HG03095 (cell line): ENCODE measurements around the gene ADIPOQ.
"Not testable (repeated sequence)": the region's sequence is repeated elsewhere in the genome, so short reads cannot be mapped to it uniquely, and the experiment has no call there.

Experiments used
- ATAC-seq: cut with Tn5 transposase; IDR thresholded peaks from one replicate; pipeline ENCODE4 v1.9.1; 2021; ENCODE audit warnings: moderate library complexity; ENCODE audit not compliant: unreplicated experiment

Gene ADIPOQ

DNA sequence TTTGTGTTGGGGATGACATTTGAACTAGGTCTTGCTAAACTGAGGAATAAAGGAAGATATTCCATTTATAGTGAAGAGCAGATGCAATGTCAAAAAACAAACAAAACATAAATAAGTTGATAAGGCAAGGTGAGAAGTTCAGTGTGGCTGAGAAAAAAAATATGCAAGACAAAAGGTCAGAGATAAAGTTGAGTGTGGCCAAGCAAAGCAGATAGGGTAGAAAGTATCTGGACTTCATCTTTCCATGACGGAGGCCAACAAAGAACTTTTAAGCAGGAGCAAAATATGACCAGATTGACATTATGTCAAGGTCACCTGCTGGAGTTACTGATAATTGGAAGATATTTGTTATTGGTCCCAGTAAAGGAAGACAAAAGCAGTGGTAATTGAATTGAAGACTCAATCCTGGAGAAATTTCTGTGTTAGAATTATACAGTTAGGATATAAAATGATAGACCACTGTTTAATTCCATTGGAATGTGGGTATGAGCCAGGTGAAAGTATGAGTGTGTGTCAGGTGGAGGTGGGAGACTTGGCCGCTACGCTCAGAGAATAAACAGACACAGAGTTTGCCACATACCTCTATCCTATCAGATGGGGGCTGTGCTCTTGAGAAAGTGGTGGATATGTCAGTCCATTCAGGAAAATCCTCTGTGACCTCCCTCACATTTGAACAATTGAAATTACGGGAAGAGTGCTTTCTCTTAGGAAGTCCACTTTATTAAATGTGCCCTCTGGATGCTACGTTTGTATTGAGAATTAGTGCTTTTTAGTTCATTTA, 28.1 kb downstream of the ADIPOQ start:
- ATAC-seq: no peak

DNA sequence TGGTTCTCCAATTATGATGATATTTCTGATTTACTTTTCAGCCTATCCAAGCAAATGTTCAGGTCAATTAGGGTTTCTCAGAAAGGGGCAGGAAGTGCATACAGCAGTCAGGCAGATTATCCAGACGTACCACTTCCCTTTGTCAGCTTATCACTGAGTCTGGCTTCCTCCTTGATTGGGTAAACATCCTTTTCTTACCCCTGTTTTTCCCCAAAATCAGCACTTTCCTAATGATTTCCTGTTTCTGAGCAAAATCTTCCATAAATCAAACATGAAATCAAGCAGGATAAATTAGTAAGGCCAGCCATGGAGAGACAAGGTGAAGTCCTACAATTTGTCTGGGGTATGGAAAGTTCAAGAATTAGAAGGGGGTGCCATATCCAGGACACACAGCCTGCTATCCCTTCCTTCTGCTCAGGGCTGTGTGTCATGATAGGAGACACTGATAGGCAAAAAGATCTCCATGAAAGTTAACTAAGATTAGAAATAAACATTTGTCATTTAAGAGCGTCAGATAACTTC, 29.0 kb downstream of the ADIPOQ start:
- ATAC-seq: no peak

DNA sequence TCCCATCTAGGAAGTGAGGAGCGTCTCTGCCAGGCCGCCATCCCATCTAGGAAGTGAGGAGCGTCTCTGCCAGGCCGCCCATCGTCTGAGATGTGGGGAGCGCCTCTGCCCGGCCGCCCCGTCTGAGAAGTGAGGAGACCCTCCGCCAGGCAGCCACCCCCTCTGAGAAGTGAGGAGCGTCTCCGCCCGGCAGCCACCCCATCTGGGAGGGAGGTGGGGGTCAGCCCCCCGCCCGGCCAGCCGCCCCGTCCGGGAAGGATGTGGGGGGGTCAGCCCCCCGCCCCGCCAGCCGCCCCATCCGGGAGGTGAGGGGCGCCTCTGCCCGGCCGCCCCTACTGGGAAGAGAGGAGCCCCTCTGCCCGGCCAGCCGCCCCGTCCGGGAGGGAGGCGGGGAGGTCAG, 31.3 kb downstream of the ADIPOQ start:
- not testable (repeated sequence) for ATAC-seq

DNA sequence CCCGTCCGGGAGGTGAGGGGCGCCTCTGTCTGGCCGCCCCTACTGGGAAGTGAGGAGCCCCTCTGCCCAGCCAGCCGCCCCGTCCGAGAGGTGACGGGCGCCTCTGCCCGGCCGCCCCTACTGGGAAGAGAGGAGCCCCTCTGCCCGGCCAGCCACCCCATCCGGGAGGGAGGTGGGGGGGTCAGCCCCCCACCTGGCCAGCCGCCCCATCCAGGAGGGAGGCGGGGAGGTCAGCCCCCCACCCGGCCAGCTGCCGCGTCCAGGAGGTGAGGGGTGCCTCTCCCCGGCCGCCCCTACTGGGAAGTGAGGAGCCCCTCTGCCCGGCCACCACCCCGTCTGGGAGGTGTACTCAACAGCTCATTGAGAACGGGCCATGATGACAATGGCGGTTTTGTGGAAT, 31.7 kb downstream of the ADIPOQ start:
- ATAC-seq: not testable (repeated sequence)

DNA sequence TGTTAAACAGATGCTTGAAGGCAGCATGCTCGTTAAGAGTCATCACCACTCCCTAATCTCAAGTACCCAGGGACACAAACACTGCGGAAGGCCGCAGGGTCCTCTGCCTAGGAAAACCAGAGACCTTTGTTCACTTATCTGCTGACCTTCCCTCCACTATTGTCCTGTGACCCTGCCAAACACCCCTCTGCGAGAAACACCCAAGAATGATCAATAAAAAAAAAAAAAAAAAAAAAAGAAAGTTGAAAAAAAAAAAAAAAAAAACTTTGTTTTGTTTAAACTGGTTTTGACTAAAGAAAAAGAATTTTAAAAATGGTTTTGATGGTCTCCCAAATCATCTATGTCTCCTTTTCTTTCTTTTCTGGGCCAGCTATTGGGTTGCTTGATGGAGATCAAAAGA, 32.3 kb downstream of the ADIPOQ start:
- ATAC-seq: not testable (repeated sequence)

DNA sequence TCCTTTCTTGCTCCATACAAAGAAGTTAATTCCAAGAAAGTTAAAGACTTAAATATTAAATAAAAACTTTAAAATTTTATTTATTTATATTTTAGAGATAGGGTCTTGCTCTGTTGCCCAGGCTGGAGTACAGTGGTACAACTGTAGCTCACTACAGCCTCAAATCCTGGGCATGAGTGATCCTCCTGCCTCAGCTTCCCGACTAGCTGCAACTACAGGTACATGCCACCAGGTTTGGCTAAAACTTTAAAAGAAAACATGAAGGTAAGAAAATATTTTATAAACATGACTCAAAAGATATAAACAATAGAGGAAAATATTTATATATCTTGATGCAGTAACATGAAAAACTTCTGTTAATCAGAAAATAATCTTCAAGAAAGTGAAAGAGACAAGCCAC, 33.2 kb downstream of the ADIPOQ start:
- ATAC-seq: no peak

DNA sequence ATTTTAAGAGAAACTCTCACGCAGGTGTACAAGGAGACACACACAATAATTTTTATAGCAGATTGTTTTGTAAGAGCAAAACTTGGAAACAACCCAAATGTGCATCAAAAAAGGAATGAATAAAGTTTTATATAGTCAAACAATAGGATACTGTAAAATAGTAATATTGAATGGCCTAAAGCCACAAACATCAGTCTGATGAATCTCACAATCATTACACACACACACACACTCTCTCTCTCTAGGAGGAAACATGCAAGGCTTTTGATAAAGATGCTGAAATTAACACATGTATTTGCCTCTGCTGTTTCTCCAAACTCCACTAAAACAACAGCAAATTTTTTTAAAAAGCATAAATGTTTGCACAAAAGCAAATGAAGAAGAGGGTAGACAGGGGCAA, 37.3 kb downstream of the ADIPOQ start:
- no peak for ATAC-seq

DNA sequence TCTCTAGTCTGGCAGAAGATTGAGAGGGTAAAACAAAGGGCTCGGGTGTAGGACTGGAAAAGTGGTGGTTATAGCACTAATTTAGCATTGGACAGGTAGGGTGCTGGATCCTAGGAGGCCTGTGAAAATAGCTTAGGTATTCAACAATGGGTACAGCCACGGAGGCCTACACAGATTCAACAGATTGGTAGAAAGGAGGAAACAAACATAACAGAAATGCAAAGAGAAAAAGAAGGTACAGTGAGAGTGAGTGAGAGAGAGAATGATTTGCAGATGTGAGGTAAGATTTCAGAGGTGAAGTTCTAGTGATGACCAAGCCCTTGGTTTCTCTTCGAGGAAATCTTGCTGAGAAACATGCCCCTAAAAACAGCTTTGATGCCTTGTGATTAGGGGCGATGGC, 37.9 kb downstream of the ADIPOQ start:
- ATAC-seq: no peak

DNA sequence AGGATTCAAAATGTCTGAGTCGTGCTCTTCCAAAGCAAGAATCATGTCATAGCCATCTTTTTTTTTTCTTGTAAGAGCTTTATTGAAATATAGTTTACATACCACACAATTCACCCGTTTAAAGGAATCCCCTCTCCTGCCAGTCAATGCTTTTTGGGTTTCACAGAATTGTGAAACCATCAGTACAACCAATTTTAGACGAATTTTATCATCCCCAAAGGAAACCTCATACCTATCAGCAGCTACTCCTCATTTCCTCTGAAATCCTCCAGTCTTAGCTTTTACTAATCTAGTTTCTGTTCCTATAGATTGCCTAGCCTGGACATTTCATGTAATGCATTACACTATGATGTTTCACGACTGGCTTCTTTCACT, 39.6 kb downstream of the ADIPOQ start:
- ATAC-seq: no peak

DNA sequence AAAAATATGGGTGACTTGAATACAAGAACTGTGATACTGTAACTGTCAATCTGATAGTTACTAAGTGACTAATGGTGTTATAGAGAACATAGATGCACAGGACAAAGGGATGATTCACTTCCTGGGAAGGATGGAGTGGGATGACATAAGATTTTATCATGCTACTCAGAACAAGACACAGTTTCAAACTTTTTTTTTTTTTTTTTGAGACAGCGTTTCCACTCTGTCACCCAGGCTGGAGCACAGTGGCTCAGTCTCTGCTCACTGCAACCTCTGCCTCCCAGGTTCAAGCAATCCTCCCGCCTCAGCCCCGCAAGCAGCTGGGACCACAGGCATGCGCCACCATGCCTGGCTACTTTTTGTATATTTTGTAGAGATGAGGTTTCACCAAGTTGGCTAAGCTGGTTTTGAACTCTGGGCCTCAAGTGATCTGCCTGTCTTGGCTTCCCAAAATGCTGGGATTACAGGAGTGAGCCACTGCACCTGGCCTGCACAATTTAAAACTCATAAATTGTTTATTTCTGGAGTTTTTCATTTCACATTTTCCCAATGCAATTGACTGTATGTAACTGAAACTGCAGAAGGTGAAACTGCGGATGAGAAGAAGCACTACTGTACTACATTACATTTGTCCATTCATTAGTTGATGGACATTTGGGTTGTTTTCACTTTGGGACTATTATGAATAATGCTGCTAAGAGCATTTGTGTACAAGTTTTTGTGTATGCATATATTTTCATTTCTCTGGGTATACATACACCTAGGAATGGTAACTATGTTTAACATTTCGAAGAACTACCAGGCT, 40.6 kb downstream of the ADIPOQ start:
- no peak for ATAC-seq

DNA sequence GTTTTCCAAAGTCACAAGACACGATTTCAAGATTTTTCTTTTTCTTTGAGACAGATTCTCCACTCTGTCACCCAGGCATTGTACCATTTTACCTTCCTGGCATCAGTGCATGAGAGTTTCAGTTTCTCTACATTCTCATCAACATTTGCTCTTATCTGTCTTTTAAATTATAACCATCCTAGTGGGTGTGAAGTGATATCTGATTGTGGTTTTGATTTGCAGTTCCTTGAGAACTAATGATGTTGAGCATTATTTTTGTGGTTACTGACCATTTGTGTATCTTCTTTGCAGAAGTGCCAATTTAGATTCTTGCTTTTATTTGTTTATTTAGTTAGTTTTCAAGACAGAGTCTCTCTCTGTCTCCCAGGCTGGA, 41.2 kb downstream of the ADIPOQ start:
- ATAC-seq: no peak

DNA sequence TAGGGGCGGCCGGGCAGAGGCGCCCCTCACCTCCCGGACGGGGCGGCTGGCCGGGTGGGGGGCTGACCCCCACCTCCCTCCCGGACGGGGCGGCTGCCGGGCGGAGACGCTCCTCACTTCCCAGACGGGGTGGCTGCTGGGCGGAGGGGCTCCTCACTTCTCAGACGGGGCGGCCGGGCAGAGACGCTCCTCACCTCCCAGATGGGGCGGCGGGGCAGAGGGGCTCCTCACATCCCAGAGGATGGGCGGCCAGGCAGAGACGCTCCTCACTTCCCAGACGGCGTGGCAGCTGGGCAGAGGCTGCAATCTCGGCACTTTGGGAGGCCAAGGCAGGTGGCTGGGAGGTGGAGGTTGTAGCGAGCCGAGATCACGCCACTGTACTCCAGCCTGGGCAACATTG, 42.4 kb downstream of the ADIPOQ start:
- not testable (repeated sequence) for ATAC-seq

DNA sequence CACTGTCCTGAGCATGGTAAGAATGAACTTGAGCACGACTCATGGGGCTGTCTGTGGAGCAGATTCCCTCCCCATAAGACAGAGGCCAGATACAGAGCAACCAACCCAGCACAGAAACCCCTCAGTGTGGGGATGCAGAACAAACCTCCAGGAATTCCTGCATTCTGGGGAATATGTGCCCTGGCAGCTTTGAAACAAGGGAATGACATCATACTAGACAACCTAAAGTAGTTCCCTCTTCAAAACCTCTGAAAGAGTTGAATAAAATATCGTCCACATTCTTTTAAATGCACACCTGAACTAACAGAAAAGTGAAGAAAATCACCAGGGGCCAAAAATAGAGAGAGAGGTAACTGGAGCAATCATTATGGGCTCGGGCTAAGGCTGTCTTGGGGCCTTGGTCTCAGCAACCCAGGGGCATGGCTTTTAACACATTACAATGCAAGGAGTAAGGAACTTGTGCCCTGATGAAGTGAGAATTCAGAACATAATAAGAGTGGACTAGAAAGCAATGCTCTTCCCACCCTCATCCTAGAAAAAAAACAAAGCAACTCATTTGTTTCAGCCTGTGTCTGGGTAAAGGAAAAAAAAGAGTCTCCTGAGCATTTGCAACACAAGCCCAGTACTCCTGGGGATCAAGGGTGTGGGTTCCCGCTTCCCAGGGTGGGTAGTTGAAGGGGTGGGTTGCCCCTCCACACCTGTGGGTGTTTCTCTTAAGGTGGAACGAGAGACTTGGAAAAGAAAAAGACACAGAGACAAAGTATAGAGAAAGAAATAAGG, 43.9 kb downstream of the ADIPOQ start:
- no peak for ATAC-seq

DNA sequence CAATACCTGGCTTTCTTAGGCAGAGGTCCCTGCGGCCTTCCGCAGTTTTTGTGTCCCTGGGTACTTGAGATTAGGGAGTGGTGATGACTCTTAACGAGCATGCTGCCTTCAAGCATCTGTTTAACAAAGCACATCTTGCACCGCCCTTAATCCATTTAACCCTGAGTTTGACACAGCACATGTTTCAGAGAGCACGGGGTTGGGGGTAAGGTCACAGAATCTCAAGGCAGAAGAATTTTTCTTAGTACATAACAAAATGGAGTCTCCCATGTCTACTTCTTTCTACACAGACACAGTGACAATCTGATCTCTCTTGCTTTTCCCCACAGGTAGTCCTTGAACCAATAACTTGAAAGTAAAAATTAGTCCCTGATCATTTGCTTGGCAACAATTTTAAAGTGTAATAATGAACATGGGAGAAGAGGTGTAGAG, 45.0 kb downstream of the ADIPOQ start:
- ATAC-seq: not testable (repeated sequence)

DNA sequence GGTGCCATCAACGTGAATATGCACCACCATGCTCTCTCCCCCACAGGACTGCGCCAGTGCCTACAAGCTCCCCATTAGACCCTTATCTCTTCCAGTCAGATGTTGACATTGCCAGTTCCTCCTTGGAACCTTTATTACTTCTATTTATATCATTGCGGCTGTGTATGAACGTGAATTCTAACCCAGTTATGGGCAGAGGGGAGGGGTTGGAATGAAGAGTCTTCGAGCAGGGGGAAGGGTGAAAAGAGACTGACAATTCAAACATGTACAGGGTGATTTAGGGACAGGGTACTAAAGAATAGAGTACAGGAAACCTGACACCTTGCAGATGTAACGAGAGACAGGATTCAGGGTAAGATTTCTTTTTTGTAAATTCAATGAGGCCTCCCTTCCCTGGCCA, 46.1 kb downstream of the ADIPOQ start:
- no peak for ATAC-seq

DNA sequence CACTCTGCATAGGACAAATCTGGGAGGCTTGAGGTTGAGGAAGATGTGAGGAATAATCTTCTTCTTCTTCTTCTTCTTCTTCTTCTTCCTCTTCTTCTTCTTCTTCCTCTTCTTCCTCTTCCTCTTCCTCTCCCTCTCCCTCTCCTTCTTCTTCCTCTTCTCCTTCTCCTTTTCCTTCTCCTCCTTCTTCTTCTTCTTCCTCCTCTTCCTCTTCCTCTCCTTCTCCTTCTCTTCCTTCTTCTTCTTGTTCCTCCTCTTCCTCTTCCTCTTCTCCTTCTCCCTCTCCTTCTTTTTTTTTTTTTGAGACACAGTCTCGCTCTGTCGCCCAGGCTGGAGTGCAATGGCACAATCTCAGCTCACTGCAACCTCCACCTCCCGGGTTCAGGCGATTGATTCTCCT, 47.2 kb downstream of the ADIPOQ start:
- ATAC-seq: not testable (repeated sequence)

DNA sequence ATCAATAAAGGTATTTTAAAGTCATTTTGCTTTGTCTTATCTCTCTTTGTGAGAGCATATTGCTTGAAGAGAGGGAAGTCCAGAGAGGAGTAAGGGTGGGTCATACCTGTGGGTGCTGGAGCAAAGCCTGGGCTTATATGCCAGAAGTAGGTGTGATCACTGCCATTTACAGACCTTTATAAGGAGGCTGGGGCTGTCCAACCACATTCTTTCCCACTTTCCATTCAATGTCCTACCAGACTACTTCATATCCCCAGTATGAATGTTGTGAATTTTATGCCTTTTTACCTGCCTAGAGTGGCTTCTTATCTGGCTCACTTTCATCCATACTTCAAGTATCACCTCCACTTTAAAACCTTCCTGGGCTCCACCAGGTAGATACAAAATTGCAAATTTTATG, 48.4 kb downstream of the ADIPOQ start:
- no peak for ATAC-seq

DNA sequence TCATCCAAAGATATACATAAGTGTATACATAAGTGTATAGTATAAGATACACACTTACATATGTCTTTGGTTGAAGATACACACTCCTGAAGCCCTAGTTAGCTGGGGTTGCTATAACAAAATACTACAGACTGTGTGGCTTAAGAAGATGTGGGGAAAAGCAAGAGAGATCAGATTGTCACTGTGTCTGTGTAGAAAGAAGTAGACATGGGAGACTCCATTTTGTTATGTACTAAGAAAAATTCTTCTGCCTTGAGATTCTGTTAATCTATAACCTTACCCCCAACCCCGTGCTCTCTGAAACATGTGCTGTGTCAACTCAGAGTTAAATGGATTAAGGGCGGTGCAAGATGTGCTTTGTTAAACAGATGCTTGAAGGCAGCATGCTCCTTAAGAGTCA, 50.6 kb downstream of the ADIPOQ start:
- ATAC-seq: not testable (repeated sequence)

DNA sequence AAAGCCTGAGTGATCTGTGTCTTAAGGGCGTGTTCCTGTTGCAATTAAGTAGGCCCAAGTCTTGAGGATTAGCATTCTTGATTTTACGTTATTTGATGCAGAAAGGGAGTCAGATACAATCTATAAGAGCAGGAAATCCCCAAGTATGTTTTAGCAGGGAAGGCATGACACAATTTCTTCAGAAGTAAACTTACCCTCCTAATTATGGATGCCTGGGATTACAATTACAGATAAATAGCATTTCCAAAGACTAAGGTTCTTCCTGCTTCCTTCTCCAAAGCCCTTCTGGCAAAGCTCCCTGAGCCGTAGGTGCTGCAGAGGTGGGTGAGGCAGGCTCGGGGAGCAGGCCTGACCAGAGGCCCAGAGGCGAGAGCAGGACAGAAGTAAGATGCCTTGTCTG, 52.9 kb downstream of the ADIPOQ start:
- no peak for ATAC-seq

DNA sequence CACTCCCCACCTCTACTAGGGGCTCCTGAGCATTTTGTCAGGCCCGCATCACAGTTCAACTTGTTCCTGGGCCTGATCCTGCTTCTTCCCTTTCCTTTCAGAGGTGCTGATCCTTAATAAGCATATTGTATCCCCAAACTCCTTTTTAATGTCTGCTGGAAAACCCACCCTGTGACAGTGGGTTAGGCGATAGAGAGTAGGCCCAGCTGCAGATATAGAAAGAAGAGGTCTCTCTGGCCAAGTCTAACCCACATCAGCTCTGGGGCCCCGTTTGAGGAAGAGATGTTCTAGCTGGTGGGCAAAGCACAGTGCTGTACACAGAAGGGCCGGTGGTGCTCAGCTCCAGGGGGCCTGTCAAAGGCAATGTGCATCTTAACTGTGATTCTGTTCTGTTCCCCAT, 53.5 kb downstream of the ADIPOQ start:
- ATAC-seq: no peak

DNA sequence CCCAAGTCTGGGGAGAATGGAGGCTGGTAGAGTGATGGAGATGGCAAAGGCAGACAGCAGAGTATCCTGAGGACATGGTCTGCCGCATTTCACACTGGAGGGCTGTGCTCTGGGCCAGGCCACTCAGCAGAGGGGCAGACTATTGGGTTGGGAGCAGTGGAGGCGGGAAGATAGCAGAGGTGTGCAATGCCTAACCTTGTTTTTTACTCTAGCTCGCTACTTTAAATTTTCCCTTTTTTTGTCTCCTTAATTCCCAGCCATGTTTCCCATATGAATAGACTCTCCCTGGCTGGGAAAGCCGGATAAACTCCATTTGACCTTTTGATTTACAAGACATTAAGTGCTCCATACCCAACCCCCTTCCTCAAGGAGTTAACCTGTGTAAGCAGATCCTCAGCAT, 54.4 kb downstream of the ADIPOQ start:
- no peak for ATAC-seq
